ENCODE measurements around the gene SDR39U1.

Gene SDR39U1

GRCh38 chr14:24439830-24440605 is 2.6 kb downstream of the SDR39U1 start:
- H3K9me2 ChIP-seq (replicated peaks; ENCODE audit: control insufficient read depth, low read length): no peaks in the 10 kb centered on the region
- 0 out of 2 replicates have a peak overlapping the region, but pooled peaks have one; percentile 89 for H3K4me2 ChIP-seq (ENCODE audit: low read length)
- H3K27ac ChIP-seq (ENCODE audit: low read depth, low read length): no peak overlapping the region
- H3F3A ChIP-seq (ENCODE audit: control insufficient read depth, insufficient read depth): peaks cover 3% of the 10 kb centered on the region; the same call in 1 of the 2 replicates
- no peak overlapping the region for H3K4me3 ChIP-seq (ENCODE audit: low read length)
- no peaks in the 10 kb centered on the region for H3K9me3 ChIP-seq (ENCODE audit: control insufficient read depth, insufficient read depth, low read length)
- H3K27me3 ChIP-seq (ENCODE audit: control insufficient read depth, low read length): no peaks in the 10 kb centered on the region
- H3K36me3 ChIP-seq (ENCODE audit: control insufficient read depth, low read length): peaks cover 60% of the 10 kb centered on the region
- H3K4me1 ChIP-seq (ENCODE audit: control insufficient read depth, low read length): peaks cover 47% of the 10 kb centered on the region
- no peaks in the 10 kb centered on the region for H4K20me1 ChIP-seq (ENCODE audit: control insufficient read depth, insufficient read depth, low read depth, low read length)
- peaks cover 34% of the 10 kb centered on the region for H3K79me2 ChIP-seq (ENCODE audit: control insufficient read depth, low read length)
- TF ChIP-seq EZH2phosphoT487 (IDR thresholded peaks at IDR 0.05; ENCODE audit: borderline replicate concordance, low read length) (no peak), CTCF (IDR thresholded peaks at IDR 0.05; ENCODE audit: low read depth, low read length, poor library complexity, severe bottlenecking) (no peak)

- no peak overlapping the region for H3K4me2 ChIP-seq (ENCODE audit: low read length)
Observed at GRCh38 chr14:24439257-24439656, 3.3 kb downstream of the SDR39U1 start.

GRCh38 chr14:24438223-24439097 is 4.1 kb downstream of the SDR39U1 start:
- H3K27me3 ChIP-seq (ENCODE audit: control insufficient read depth, low read length): no peaks in the 10 kb centered on the region
- H3K4me2 ChIP-seq (ENCODE audit: low read length): no peak overlapping the region
- no peak overlapping the region; the same call in 1 of the 2 replicates for H3K27ac ChIP-seq (ENCODE audit: low read depth, low read length)
- H3F3A ChIP-seq (ENCODE audit: control insufficient read depth, insufficient read depth): peaks cover 3% of the 10 kb centered on the region; the same call in 1 of the 2 replicates
- H3K9me2 ChIP-seq (replicated peaks; ENCODE audit: control insufficient read depth, low read length): no peaks in the 10 kb centered on the region
- H3K4me3 ChIP-seq (ENCODE audit: low read length): no peak overlapping the region
- no peaks in the 10 kb centered on the region for H4K20me1 ChIP-seq (ENCODE audit: control insufficient read depth, insufficient read depth, low read depth, low read length)
- TF ChIP-seq CTCF (IDR thresholded peaks at IDR 0.05; ENCODE audit: low read depth, low read length, poor library complexity, severe bottlenecking) (no peak), EZH2phosphoT487 (IDR thresholded peaks at IDR 0.05; ENCODE audit: borderline replicate concordance, low read length) (no peak)
- peaks cover 31% of the 10 kb centered on the region for H3K79me2 ChIP-seq (ENCODE audit: control insufficient read depth, low read length)
- no peaks in the 10 kb centered on the region for H3K9me3 ChIP-seq (ENCODE audit: control insufficient read depth, insufficient read depth, low read length)
- H3K36me3 ChIP-seq (ENCODE audit: control insufficient read depth, low read length): peaks cover 68% of the 10 kb centered on the region
- peaks cover 44% of the 10 kb centered on the region for H3K4me1 ChIP-seq (ENCODE audit: control insufficient read depth, low read length)

More at GRCh38 chr14:24439257-24439656, 3.3 kb downstream of the SDR39U1 start:
- Histone ChIP-seq H3K4me3 (ENCODE audit: low read length) (no peak overlapping the region), H3K79me2 (ENCODE audit: control insufficient read depth, low read length) (peaks cover 34% of the 10 kb centered on the region), H3K36me3 (ENCODE audit: control insufficient read depth, low read length) (peaks cover 60% of the 10 kb centered on the region), H3K4me1 (ENCODE audit: control insufficient read depth, low read length) (peaks cover 47% of the 10 kb centered on the region), H4K20me1 (ENCODE audit: control insufficient read depth, insufficient read depth, low read depth, low read length) (no peaks in the 10 kb centered on the region), H3K9me3 (ENCODE audit: control insufficient read depth, insufficient read depth, low read length) (no peaks in the 10 kb centered on the region), H3K9me2 (replicated peaks; ENCODE audit: control insufficient read depth, low read length) (no peaks in the 10 kb centered on the region), H3K27me3 (ENCODE audit: control insufficient read depth, low read length) (no peaks in the 10 kb centered on the region), H3F3A (ENCODE audit: control insufficient read depth, insufficient read depth) (peaks cover 3% of the 10 kb centered on the region; the same call in 1 of the 2 replicates), H3K27ac (ENCODE audit: low read depth, low read length) (no peak overlapping the region)
- TF ChIP-seq CTCF (IDR thresholded peaks at IDR 0.05; ENCODE audit: low read depth, low read length, poor library complexity, severe bottlenecking): no peak
- no peak for TF ChIP-seq EZH2phosphoT487 (IDR thresholded peaks at IDR 0.05; ENCODE audit: borderline replicate concordance, low read length)
